Esophagus (tissue), 2 donors: Measurements from ENCODE around the gene PANX2. TPM values are rescaled to one million over a fixed set of nuclear protein-coding genes. Genes with fewer than 3 reads are reported as not detected.

Experiments used
- H3K27ac ChIP-seq, 2 donors: one replicate each; pipeline ENCODE4 v1.5.1; 2013; ENCODE audit warnings: low read depth in 2 of 2, mild to moderate bottlenecking in 2 of 2, inconsistent platforms in 1 of 2, low read length in 1 of 2, moderate library complexity in 1 of 2
- H3K27me3 ChIP-seq, 2 donors: one replicate each; pipeline ENCODE4 v1.6.1; 2013; ENCODE audit warnings: low read length in 2 of 2, control low read depth in 1 of 2, mild to moderate bottlenecking in 1 of 2; ENCODE audit not compliant: insufficient read depth in 2 of 2, control insufficient read depth in 1 of 2
- H3K36me3 ChIP-seq, 2 donors: one replicate each; pipeline ENCODE4 v1.6.1; 2013; ENCODE audit warnings: low read length in 1 of 2; ENCODE audit not compliant: control insufficient read depth in 2 of 2, insufficient read depth in 2 of 2
- H3K4me1 ChIP-seq, 2 donors: one replicate each; pipeline ENCODE4 v1.6.1; 2013; ENCODE audit warnings: low read length in 1 of 2; ENCODE audit not compliant: control insufficient read depth in 2 of 2, insufficient read depth in 2 of 2
- H3K4me3 ChIP-seq, 2 donors: one replicate each; pipeline ENCODE4 v1.5.1; 2013; ENCODE audit warnings: low read length in 2 of 2, mild to moderate bottlenecking in 2 of 2, low read depth in 1 of 2, moderate library complexity in 1 of 2
- H3K9me3 ChIP-seq, 2 donors: one replicate each; pipeline ENCODE4 v1.6.1; 2013; ENCODE audit warnings: mild to moderate bottlenecking in 2 of 2, low read depth in 1 of 2, low read length in 1 of 2, moderate library complexity in 1 of 2; ENCODE audit not compliant: control insufficient read depth in 2 of 2, insufficient read depth in 1 of 2
- WGBS, 2 donors: extraction: QIAGEN DNeasy Blood & Tissue Kit; methylation state at CpG; one replicate each; pipeline ENCODE4 v1.1.7; 2013; 5-methylcytosine and 5-hydroxymethylcytosine counted together
- polyA plus RNA-seq, 2 donors: library from polyadenylated mRNA; stranded (reverse); fragments of 200-250 nt; gene quantifications; one replicate each; pipeline ENCODE4 v1.2.3, GENCODE V29; 2013
- donor health status: healthy with polysubstance abuse.
- donor health status: Bipolar disorder and iron deficiency.

Gene PANX2
- polyA plus RNA-seq, 2 donors = 2.1 to 2.6 TPM

DNA sequence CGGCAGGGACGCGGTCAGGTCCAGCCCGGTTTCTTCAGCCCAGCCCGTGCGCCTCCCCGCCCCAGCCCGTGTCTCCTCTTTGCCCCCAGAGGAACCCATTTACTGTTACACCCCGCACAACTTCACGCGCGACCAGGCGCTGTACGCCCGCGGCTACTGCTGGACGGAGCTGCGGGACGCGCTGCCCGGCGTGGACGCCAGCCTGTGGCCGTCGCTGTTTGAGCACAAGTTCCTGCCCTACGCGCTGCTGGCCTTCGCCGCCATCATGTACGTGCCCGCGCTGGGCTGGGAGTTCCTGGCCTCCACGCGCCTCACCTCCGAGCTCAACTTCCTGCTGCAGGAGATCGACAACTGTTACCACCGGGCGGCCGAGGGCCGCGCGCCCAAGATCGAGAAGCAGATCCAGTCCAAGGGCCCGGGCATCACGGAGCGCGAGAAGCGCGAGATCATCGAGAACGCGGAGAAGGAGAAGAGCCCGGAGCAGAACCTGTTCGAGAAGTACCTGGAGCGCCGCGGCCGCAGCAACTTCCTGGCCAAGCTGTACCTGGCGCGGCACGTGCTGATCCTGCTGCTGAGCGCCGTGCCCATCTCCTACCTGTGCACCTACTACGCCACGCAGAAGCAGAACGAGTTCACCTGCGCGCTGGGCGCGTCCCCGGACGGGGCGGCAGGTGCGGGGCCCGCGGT, 6.5 kb downstream of the PANX2 start:
- H3K36me3 ChIP-seq = no peaks in the 10 kb centered on the region
- no peak overlapping the region for H3K27ac ChIP-seq
- no peak overlapping the region for H3K4me3 ChIP-seq
- H3K4me1 ChIP-seq = no peaks in the 10 kb centered on the region
- H3K9me3 ChIP-seq = no peaks in the 10 kb centered on the region
- H3K27me3 ChIP-seq = no peaks in the 10 kb centered on the region
- WGBS, 2 donors = 95 to 96% methylated on average over 76 of the region's 76 CpGs

DNA sequence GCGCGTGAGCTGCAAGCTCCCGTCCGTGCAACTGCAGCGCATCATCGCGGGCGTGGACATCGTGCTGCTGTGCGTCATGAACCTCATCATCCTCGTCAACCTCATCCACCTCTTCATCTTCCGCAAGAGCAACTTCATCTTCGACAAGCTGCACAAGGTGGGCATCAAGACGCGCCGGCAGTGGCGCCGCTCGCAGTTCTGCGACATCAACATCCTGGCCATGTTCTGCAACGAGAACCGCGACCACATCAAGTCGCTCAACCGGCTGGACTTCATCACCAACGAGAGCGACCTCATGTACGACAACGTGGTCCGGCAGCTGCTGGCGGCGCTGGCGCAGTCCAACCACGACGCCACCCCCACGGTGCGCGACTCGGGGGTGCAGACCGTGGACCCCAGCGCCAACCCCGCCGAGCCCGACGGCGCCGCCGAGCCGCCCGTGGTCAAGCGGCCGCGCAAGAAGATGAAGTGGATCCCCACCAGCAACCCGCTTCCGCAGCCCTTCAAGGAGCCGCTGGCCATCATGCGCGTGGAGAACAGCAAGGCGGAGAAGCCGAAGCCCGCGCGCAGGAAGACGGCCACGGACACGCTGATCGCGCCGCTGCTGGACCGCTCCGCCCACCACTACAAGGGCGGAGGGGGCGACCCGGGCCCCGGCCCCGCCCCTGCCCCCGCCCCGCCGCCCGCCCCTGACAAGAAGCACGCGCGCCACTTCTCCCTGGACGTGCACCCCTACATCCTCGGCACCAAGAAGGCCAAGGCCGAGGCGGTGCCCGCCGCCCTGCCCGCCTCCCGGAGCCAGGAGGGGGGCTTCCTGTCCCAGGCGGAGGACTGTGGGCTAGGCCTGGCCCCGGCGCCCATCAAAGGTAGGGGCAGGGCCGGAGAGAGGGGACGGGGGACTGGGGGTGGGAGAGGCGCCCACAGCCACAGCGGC, 7.3 kb downstream of the PANX2 start:
- WGBS, 2 donors = 68 to 70% methylated on average over 82 to 98 of the region's 98 CpGs
- H3K27me3 ChIP-seq = no peaks in the 10 kb centered on the region
- H3K4me1 ChIP-seq = peaks cover 0 to 8% of the 10 kb centered on the region in 2 donors
- H3K36me3 ChIP-seq = no peaks in the 10 kb centered on the region
- no peak overlapping the region for H3K27ac ChIP-seq
- no peaks in the 10 kb centered on the region for H3K9me3 ChIP-seq
- no peak overlapping the region for H3K4me3 ChIP-seq

DNA sequence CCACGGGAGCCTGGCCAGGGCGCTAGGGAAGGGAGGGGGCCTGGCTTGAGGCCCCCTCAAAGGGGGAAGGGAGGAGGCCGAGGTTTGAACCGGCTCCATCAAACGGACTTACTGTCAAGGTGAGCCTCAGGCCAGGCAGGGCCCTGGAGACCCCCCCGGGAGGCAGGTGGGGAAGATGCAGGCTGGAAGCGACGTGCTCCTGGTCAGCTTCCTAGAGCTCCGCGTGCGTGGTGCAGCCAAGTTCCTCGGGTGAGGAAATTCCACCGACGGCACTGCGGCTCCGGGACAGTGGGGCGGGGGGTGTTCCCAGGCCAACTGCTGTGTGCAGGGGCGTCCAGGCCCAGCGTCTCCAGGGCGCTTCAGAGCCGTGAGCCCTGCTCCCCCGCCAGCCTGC, 7.9 kb downstream of the PANX2 start:
- no peaks in the 10 kb centered on the region for H3K36me3 ChIP-seq
- no peak overlapping the region for H3K4me3 ChIP-seq
- 63 to 75% methylated on average over 22 of the region's 22 CpGs for WGBS, 2 donors
- peaks cover 5 to 10% of the 10 kb centered on the region in 2 donors for H3K4me1 ChIP-seq
- H3K27me3 ChIP-seq = no peaks in the 10 kb centered on the region
- H3K9me3 ChIP-seq = no peaks in the 10 kb centered on the region
- H3K27ac ChIP-seq = no peak overlapping the region

DNA sequence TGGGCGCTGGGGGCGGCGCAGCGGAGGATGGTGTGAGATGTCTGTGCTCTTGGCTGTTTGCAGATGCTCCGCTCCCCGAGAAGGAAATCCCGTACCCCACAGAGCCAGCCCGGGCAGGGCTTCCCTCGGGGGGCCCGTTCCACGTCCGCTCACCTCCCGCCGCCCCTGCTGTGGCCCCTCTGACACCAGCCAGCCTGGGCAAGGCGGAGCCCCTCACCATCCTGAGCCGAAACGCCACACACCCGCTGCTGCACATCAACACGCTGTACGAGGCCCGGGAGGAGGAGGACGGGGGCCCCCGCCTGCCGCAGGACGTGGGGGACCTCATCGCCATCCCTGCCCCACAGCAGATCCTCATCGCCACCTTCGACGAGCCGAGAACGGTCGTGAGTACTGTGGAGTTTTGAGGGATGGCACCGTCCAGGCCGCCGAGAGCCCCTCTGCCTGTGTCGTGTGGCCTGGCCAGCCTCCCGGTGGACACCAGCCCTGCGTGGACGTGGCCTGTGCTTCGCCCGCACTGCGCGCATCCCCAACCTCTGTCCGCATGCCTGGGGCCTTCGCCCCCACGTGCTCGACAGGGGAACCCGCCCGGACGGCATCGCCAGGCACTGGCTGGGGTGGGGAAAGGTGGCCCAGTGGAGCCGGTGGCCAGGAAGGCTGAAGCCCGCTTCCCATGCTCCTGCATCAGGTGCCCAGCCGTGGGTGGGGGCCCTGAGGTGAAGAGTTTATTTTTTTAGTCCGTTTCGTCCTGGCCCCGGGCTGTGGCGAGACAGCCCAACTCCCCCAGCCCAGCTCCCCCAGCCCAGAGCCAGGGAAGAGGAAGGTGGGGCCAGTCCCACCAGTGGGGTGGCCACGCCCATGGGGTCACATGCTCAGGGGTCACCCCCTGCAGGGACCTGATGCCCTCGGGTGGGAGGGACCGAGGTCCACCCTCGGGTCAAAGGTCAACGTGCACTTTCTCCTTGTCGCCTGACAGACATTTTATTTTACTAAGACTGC, 8.6 kb downstream of the PANX2 start:
- Histone ChIP-seq H3K27ac (no peak overlapping the region), H3K9me3 (no peaks in the 10 kb centered on the region), H3K27me3 (no peaks in the 10 kb centered on the region), H3K4me3 (no peak overlapping the region), H3K4me1 (peaks cover 10 to 17% of the 10 kb centered on the region in 2 donors), H3K36me3 (no peaks in the 10 kb centered on the region)
- 81 to 83% methylated on average over 63 to 64 of the region's 64 CpGs for WGBS, 2 donors

DNA sequence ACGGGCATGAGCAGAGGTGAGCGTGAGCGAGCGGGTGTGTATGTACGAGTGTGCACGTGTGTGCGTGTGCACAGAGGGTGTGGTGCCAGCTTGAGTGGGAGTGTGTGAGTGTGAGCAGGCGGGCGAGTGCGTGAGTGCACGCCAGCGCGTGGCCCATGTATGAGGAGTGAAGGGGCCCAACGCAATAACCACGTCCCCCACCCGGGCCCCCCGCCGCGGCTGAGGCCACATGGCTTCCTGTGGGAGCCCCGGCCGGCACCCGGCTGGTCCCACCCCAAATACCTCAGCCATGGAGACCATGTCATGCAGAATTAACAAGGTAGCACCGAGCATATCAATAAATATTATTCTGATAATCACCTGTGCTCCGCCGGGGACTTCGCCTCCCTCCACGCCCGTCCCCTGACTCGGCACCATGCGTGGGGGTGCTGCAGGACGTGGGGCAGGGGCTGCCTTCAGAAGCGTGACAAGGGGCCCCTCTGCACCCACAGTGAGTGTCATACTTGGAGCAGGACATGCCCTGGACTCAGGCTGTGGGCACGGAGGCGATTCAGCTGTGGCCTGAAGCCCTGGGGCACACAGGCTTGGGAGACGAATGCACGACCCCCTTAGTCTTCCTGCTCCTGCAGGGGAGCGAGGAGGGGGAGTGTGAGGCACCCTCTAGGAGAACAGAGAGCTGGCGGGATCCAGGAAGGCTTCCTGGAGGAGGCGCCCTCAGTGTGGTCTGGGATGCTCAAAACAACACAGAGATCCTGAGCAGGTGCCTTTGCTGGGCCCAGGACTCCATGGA, 9.6 kb downstream of the PANX2 start:
- WGBS, 2 donors = 70 to 79% methylated on average over 38 to 39 of the region's 39 CpGs

DNA sequence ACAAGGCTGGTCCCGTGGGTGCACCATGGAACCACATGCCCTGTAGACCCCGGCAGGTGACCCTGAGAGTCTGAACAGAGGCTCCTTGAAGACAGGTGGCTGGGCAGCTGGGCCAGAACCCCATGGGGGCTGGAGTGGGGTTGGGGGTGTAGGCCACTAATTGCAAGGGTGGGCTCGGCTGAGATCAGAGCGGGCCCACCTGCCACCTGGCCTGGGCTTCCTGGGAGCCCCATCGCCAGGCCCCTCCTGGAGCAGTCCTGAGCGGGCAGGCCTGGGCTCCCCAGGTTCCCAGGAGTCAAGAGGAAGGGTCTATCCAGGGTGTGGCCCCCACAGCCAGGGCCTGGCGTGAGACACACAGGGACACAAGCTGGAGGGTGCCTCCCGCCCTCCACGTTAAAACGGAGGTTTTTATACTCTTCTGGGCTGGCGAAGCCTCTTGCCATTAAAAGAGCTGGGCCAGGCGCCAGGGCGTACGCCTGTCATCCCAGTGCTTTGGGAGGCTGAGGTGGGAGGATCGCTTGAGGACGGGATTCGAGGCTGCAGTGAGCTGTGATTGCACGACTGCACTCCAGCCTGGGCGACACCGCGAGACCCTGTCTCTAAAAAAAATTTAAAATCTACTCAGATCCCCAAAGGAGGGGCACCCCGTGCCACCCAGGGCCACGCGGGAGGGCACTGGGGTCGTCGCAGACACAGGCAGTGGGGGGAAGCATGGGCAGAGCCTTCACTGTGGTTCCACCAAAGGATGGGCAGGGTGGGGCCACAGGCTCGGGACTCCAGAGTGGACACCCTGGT, 10.4 kb downstream of the PANX2 start:
- Histone ChIP-seq H3K36me3 (no peaks in the 10 kb centered on the region), H3K9me3 (no peaks in the 10 kb centered on the region), H3K27ac (no peak overlapping the region), H3K4me3 (no peak overlapping the region), H3K4me1 (peaks cover 10 to 21% of the 10 kb centered on the region in 2 donors), H3K27me3 (no peaks in the 10 kb centered on the region)
- WGBS, 2 donors = 91% methylated on average over 27 of the region's 27 CpGs

More for the DNA sequence above, 9.6 kb downstream of the PANX2 start:
- Histone ChIP-seq H3K36me3 (no peaks in the 10 kb centered on the region), H3K4me3 (no peak overlapping the region), H3K9me3 (no peaks in the 10 kb centered on the region), H3K27me3 (no peaks in the 10 kb centered on the region), H3K27ac (no peak overlapping the region), H3K4me1 (peaks cover 10 to 21% of the 10 kb centered on the region in 2 donors)

DNA sequence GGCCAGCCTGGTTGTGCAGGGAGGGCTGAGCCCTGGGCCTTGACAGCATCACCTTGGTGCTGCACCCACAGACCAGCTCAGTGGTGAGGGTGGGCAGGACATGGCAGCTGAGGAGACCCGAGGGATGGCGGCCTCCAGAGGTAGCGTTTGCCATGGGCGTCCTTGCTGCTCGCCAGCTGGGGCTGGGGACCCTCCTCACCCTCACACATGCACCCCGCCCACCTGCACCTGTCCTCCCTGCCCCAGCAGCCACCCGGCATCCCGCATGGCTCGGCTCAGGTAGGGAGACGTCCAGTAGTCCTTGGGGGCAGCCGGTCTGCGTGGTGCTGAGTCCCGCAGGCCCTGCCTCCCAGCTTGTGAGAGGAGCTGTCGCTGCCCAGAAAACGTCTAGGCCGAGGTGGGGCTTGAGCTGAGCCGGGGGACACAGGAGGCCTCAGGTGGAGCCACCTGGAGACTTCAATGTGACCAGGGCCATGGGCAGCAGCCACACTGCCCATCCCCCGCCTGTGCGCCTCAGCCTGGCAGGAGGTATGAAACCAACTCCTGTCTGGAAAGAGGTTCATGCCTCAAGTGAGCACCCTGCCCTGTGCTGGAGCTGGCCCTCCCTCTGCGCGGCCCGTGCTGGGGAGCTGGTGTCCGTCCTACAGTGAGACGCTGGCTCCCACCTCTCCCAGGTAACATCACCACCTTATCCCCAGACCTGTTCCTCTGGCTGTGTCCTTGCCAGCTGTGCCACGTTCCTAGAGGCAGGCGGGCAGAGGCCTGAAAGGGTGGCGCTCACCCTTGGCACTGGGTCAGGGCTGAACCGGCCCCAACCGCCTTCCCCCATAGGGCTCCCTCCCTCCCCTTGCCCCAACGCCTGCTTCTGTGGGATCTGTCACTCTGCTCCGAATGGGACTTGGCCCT, 11.9 kb downstream of the PANX2 start:
- 68 to 70% methylated on average over 31 of the region's 31 CpGs for WGBS, 2 donors

More for the DNA sequence above, 11.9 kb downstream of the PANX2 start:
- no peaks in the 10 kb centered on the region for H3K9me3 ChIP-seq
- no peaks in the 10 kb centered on the region for H3K36me3 ChIP-seq
- H3K4me1 ChIP-seq = peaks cover 13 to 30% of the 10 kb centered on the region in 2 donors
- no peaks in the 10 kb centered on the region for H3K27me3 ChIP-seq
- no peak overlapping the region for H3K27ac ChIP-seq
- no peak overlapping the region for H3K4me3 ChIP-seq
